Immature natural killer cell (primary cell): ENCODE measurements around the gene CANT1. TPM values are rescaled to one million over a fixed set of nuclear protein-coding genes. Genes with fewer than 3 reads are reported as not detected.
"Not testable (repeated sequence)": the region's sequence is repeated elsewhere in the genome, so short reads cannot be mapped to it uniquely, and the experiment has no call there.

ENCODE experiments used
- DNase-seq, 3 donors: peaks; one replicate each; pipeline ENCODE4 v3.0.0; 2022; ENCODE audit warnings: mixed read lengths in 1 of 3
- H3K27ac Mint-ChIP-seq, 6 donors: one replicate each; pipeline ENCODE4 v1.8.0; 2020; ENCODE audit warnings: mixed read lengths in 6 of 6, mild to moderate bottlenecking in 5 of 6, inconsistent platforms in 4 of 6, moderate library complexity in 3 of 6
- H3K27me3 Mint-ChIP-seq, 3 donors: one replicate each; pipeline ENCODE4 v1.8.0; 2020 to 2021; ENCODE audit warnings: low read depth in 3 of 3, mild to moderate bottlenecking in 3 of 3, mixed read lengths in 3 of 3, moderate library complexity in 3 of 3, inconsistent platforms in 1 of 3
- H3K36me3 Mint-ChIP-seq, 3 donors: one replicate each; pipeline ENCODE4 v1.8.0; 2020; ENCODE audit warnings: mixed read lengths in 3 of 3, inconsistent platforms in 2 of 3, mild to moderate bottlenecking in 2 of 3
- H3K4me1 Mint-ChIP-seq, 2 donors: one replicate each; pipeline ENCODE4 v1.8.0; 2020; ENCODE audit warnings: inconsistent platforms in 2 of 2, mild to moderate bottlenecking in 2 of 2, mixed read lengths in 2 of 2, moderate library complexity in 1 of 2
- H3K4me3 Mint-ChIP-seq, 5 donors: one replicate each; pipeline ENCODE4 v1.8.0; 2020; ENCODE audit warnings: mild to moderate bottlenecking in 5 of 5, mixed read lengths in 5 of 5, inconsistent platforms in 3 of 5, moderate library complexity in 3 of 5
- H3K9me3 Mint-ChIP-seq, 6 donors: one replicate each; pipeline ENCODE4 v1.8.0; 2020; ENCODE audit warnings: mild to moderate bottlenecking in 6 of 6, mixed read lengths in 6 of 6, inconsistent platforms in 4 of 6, moderate library complexity in 3 of 6
- polyA plus RNA-seq, 3 donors: library from polyadenylated mRNA; unstranded; fragments of 300-500 nt; fragmentation: Illumina TruSeq; gene quantifications; one replicate each; pipeline ENCODE4 v1.2.3, GENCODE V29; 2021

Gene CANT1
- polyA plus RNA-seq, 3 donors from 2014 or later: 3.7 to 7.2 (median 4.6) TPM

- Mint-ChIP-seq H3K27ac (no peak overlapping the region), H3K4me3 (no peak overlapping the region), H3K4me1 (peaks cover 4 to 7% of the 10 kb centered on the region in 2 donors), H3K36me3 (no peaks in the 10 kb centered on the region), H3K27me3 (peaks cover 0 to 4% (median 1%) of the 10 kb centered on the region in 3 donors), H3K9me3 (no peaks in the 10 kb centered on the region)
- DNase-seq: no peak
Measured at GRCh38 chr17:78971756-78972506, 37.6 kb downstream of the CANT1 start.

- H3K27me3 Mint-ChIP-seq: peaks cover 0 to 4% (median 1%) of the 10 kb centered on the region in 3 donors
- no peaks in the 10 kb centered on the region for H3K36me3 Mint-ChIP-seq
- no peak overlapping the region for H3K4me3 Mint-ChIP-seq
- peak; percentile 53 to 60 (median 59) for DNase-seq
- H3K9me3 Mint-ChIP-seq: no peaks in the 10 kb centered on the region
- H3K27ac Mint-ChIP-seq: no peak overlapping the region
- peaks cover 4 to 7% of the 10 kb centered on the region in 2 donors for H3K4me1 Mint-ChIP-seq
Measured at GRCh38 chr17:78970834-78971755, 38.5 kb downstream of the CANT1 start.

- H3K27ac Mint-ChIP-seq: no peak overlapping the region
- H3K4me3 Mint-ChIP-seq: no peak overlapping the region
- H3K27me3 Mint-ChIP-seq: peaks cover 0 to 4% (median 1%) of the 10 kb centered on the region in 3 donors
- no peaks in the 10 kb centered on the region for H3K9me3 Mint-ChIP-seq
- no peak for DNase-seq
- H3K36me3 Mint-ChIP-seq: no peaks in the 10 kb centered on the region
- H3K4me1 Mint-ChIP-seq: peaks cover 4 to 7% of the 10 kb centered on the region in 2 donors
Measured at GRCh38 chr17:78969865-78970264, 39.7 kb downstream of the CANT1 start.

- no peaks in the 10 kb centered on the region for H3K36me3 Mint-ChIP-seq
- no peaks in the 10 kb centered on the region for H3K9me3 Mint-ChIP-seq
- DNase-seq: no peak
- H3K4me3 Mint-ChIP-seq: no peak overlapping the region
- peaks cover 4 to 7% of the 10 kb centered on the region in 2 donors for H3K4me1 Mint-ChIP-seq
- peaks cover 0 to 4% (median 1%) of the 10 kb centered on the region in 3 donors for H3K27me3 Mint-ChIP-seq
- no peak overlapping the region for H3K27ac Mint-ChIP-seq
Measured at GRCh38 chr17:78967782-78968362, 41.7 kb downstream of the CANT1 start.

GRCh38 chr17:78966910-78967600 lies 42.5 kb downstream of the CANT1 start:
- no peak for DNase-seq
- Mint-ChIP-seq H3K36me3 (no peaks in the 10 kb centered on the region), H3K9me3 (no peaks in the 10 kb centered on the region), H3K27me3 (peaks cover 0 to 4% (median 1%) of the 10 kb centered on the region in 3 donors), H3K27ac (no peak overlapping the region), H3K4me3 (no peak overlapping the region), H3K4me1 (peaks cover 4 to 7% of the 10 kb centered on the region in 2 donors)

- Mint-ChIP-seq H3K27ac (no peak overlapping the region), H3K9me3 (no peaks in the 10 kb centered on the region), H3K4me3 (no peak overlapping the region), H3K4me1 (peaks cover 2 to 3% of the 10 kb centered on the region in 2 donors), H3K36me3 (no peaks in the 10 kb centered on the region), H3K27me3 (peaks cover 0 to 2% (median 1%) of the 10 kb centered on the region in 3 donors)
- DNase-seq: no peak
Measured at GRCh38 chr17:78966123-78966813, 43.3 kb downstream of the CANT1 start.

GRCh38 chr17:78965491-78965924 lies 44.1 kb downstream of the CANT1 start:
- H3K4me1 Mint-ChIP-seq: no peaks in the 10 kb centered on the region
- no peaks in the 10 kb centered on the region for H3K9me3 Mint-ChIP-seq
- no peak overlapping the region for H3K4me3 Mint-ChIP-seq
- no peak for DNase-seq
- peaks cover 0 to 2% (median 1%) of the 10 kb centered on the region in 3 donors for H3K27me3 Mint-ChIP-seq
- H3K27ac Mint-ChIP-seq: no peak overlapping the region
- H3K36me3 Mint-ChIP-seq: no peaks in the 10 kb centered on the region

GRCh38 chr17:78963378-78963777 lies 46.2 kb downstream of the CANT1 start:
- H3K27ac Mint-ChIP-seq: no peak overlapping the region
- H3K4me1 Mint-ChIP-seq: no peaks in the 10 kb centered on the region
- H3K36me3 Mint-ChIP-seq: no peaks in the 10 kb centered on the region
- H3K4me3 Mint-ChIP-seq: no peak overlapping the region
- no peak for DNase-seq
- H3K27me3 Mint-ChIP-seq: peaks cover 0 to 6% (median 2%) of the 10 kb centered on the region in 3 donors
- no peaks in the 10 kb centered on the region for H3K9me3 Mint-ChIP-seq

GRCh38 chr17:78962984-78963348 lies 46.6 kb downstream of the CANT1 start:
- not testable (repeated sequence) for DNase-seq, H3K27me3 Mint-ChIP-seq, H3K4me3 Mint-ChIP-seq, H3K36me3 Mint-ChIP-seq, H3K4me1 Mint-ChIP-seq, H3K27ac Mint-ChIP-seq, H3K9me3 Mint-ChIP-seq

GRCh38 chr17:78962345-78962983 lies 47.1 kb downstream of the CANT1 start:
- DNase-seq: no peak
- H3K4me3 Mint-ChIP-seq: no peak overlapping the region
- H3K27me3 Mint-ChIP-seq: peaks cover 0 to 6% (median 0%) of the 10 kb centered on the region in 3 donors
- H3K36me3 Mint-ChIP-seq: no peaks in the 10 kb centered on the region
- no peak overlapping the region for H3K27ac Mint-ChIP-seq
- no peaks in the 10 kb centered on the region for H3K4me1 Mint-ChIP-seq
- H3K9me3 Mint-ChIP-seq: no peaks in the 10 kb centered on the region

GRCh38 chr17:78961571-78961970 lies 48.0 kb downstream of the CANT1 start:
- Mint-ChIP-seq H3K36me3 (no peaks in the 10 kb centered on the region), H3K9me3 (no peaks in the 10 kb centered on the region), H3K27me3 (peaks cover 0 to 4% (median 0%) of the 10 kb centered on the region in 3 donors), H3K27ac (no peak overlapping the region), H3K4me1 (no peaks in the 10 kb centered on the region), H3K4me3 (no peak overlapping the region)
- no peak for DNase-seq

- Mint-ChIP-seq H3K27ac (no peak overlapping the region), H3K4me1 (no peaks in the 10 kb centered on the region), H3K4me3 (no peak overlapping the region), H3K36me3 (no peaks in the 10 kb centered on the region), H3K9me3 (no peaks in the 10 kb centered on the region), H3K27me3 (peaks cover 0 to 4% (median 4%) of the 10 kb centered on the region in 3 donors)
- DNase-seq: no peak
Measured at GRCh38 chr17:78960928-78961327, 48.6 kb downstream of the CANT1 start.
